HG02763 (cell line): ENCODE data around the gene BAD.
"Not testable (repeated sequence)": the region's sequence is repeated elsewhere in the genome, so short reads cannot be mapped to it uniquely, and the experiment has no call there.

Experiments
- ATAC-seq: cut with Tn5 transposase; IDR thresholded peaks from one replicate; pipeline ENCODE4 v1.9.1; 2021; ENCODE audit warnings: mild to moderate bottlenecking, moderate library complexity; ENCODE audit not compliant: unreplicated experiment

BAD gene

GRCh38 chr11:64315667-64316526, 31.4 kb upstream of the BAD start:
- not testable (repeated sequence) for ATAC-seq

GRCh38 chr11:64314805-64315561, 30.5 kb upstream of the BAD start:
- no peak for ATAC-seq

GRCh38 chr11:64314146-64314804, 29.8 kb upstream of the BAD start:
- no peak for ATAC-seq

GRCh38 chr11:64313491-64314145, 29.2 kb upstream of the BAD start:
- no peak for ATAC-seq

- ATAC-seq, result no peak
These were observed 28.5 kb upstream of the BAD start for GRCh38 chr11:64312947-64313346.

GRCh38 chr11:64307795-64308194, 23.3 kb upstream of the BAD start:
- ATAC-seq, result not testable (repeated sequence)

- no peak for ATAC-seq
These were observed 22.6 kb upstream of the BAD start for GRCh38 chr11:64306876-64307622.

GRCh38 chr11:64306563-64306875, 22.1 kb upstream of the BAD start:
- no peak for ATAC-seq

GRCh38 chr11:64305691-64306562, 21.5 kb upstream of the BAD start:
- peak; percentile 21 for ATAC-seq

- ATAC-seq, result peak; percentile 75
These were observed 20.7 kb upstream of the BAD start, which contains the start of gene ESRRA for GRCh38 chr11:64305075-64305690. Gene ESRRA, plus strand, starts transcription at chr11:64305524. Its CDS starts 1,656 bp downstream, at chr11:64307180.

GRCh38 chr11:64304316-64305072, 20.0 kb upstream of the BAD start:
- peak; percentile 15 for ATAC-seq

- ATAC-seq, result no peak
These were observed 19.5 kb upstream of the BAD start for GRCh38 chr11:64304032-64304315.

- ATAC-seq, result no peak
These were observed 18.9 kb upstream of the BAD start for GRCh38 chr11:64303109-64304031.

- ATAC-seq, result no peak
These were observed 15.6 kb upstream of the BAD start, which contains the start of gene CATSPERZ for GRCh38 chr11:64299847-64300648. Gene CATSPERZ, plus strand, starts transcription at chr11:64300358. Its CDS starts 53 bp downstream, at chr11:64300411.

- no peak for ATAC-seq
These were observed 14.7 kb upstream of the BAD start for GRCh38 chr11:64298966-64299846.
